ENCODE data around the gene COX6B1. TPM values are rescaled to one million over a fixed set of nuclear protein-coding genes. Genes with fewer than 3 reads are reported as not detected.
A peak's percentile ranks its signal among the peaks of the same experiment; 100 is the strongest.

Gene COX6B1
- total RNA-seq, 2 donors from 2014 or later, result 363 to 400 TPM

GRCh38 chr19:35620001-35620400, 28.1 kb upstream of the COX6B1 start:
- no peaks in the 10 kb centered on the region for H3K4me1 Mint-ChIP-seq (ENCODE audit: low read depth in 2 of 2)
- H3K36me3 Mint-ChIP-seq, result no peaks in the 10 kb centered on the region
- no peaks in the 10 kb centered on the region for H3K9me3 Mint-ChIP-seq
- no peaks in the 10 kb centered on the region for H3K27me3 Mint-ChIP-seq
- ATAC-seq, result no peak
- H3K4me3 Mint-ChIP-seq, result no peak overlapping the region
- no peak for DNase-seq (ENCODE audit: low spot score)
- H3K27ac Mint-ChIP-seq, result no peak overlapping the region

- Mint-ChIP-seq H3K9me3 (no peaks in the 10 kb centered on the region), H3K27ac (no peak overlapping the region), H3K4me3 (no peak overlapping the region), H3K36me3 (no peaks in the 10 kb centered on the region), H3K4me1 (ENCODE audit: low read depth in 2 of 2) (no peaks in the 10 kb centered on the region), H3K27me3 (no peaks in the 10 kb centered on the region)
- DNase-seq (ENCODE audit: low spot score) (no peak), ATAC-seq (no peak)
These were observed 26.4 kb upstream of the COX6B1 start for GRCh38 chr19:35621708-35622107.

GRCh38 chr19:35622750-35623149, 25.4 kb upstream of the COX6B1 start:
- Mint-ChIP-seq H3K4me1 (ENCODE audit: low read depth in 2 of 2) (no peaks in the 10 kb centered on the region), H3K9me3 (no peaks in the 10 kb centered on the region), H3K27me3 (no peaks in the 10 kb centered on the region), H3K27ac (no peak overlapping the region), H3K36me3 (no peaks in the 10 kb centered on the region), H3K4me3 (no peak overlapping the region)
- ATAC-seq, result no peak
- no peak for DNase-seq (ENCODE audit: low spot score)

- ATAC-seq (no peak), DNase-seq (ENCODE audit: low spot score) (no peak)
- H3K27ac Mint-ChIP-seq, result no peak overlapping the region
- no peaks in the 10 kb centered on the region for H3K27me3 Mint-ChIP-seq
- H3K4me3 Mint-ChIP-seq, result no peak overlapping the region
- peaks cover 3 to 4% of the 10 kb centered on the region in 2 donors for H3K4me1 Mint-ChIP-seq (ENCODE audit: low read depth in 2 of 2)
- H3K36me3 Mint-ChIP-seq, result no peaks in the 10 kb centered on the region
- no peaks in the 10 kb centered on the region for H3K9me3 Mint-ChIP-seq
These were observed 24.7 kb upstream of the COX6B1 start for GRCh38 chr19:35623327-35624010.

- H3K4me3 Mint-ChIP-seq, result peak overlapping the region; percentile 96
- H3K4me1 Mint-ChIP-seq (ENCODE audit: low read depth in 2 of 2), result peaks cover 21 to 26% of the 10 kb centered on the region in 2 donors
- DNase-seq (ENCODE audit: low spot score) (no peak), ATAC-seq (no peak)
- peaks cover 20% of the 10 kb centered on the region for H3K36me3 Mint-ChIP-seq
- H3K27ac Mint-ChIP-seq, result peak overlapping the region; percentile 85 to 98
- H3K9me3 Mint-ChIP-seq, result no peaks in the 10 kb centered on the region
- no peaks in the 10 kb centered on the region for H3K27me3 Mint-ChIP-seq
These were observed 19.9 kb upstream of the COX6B1 start for GRCh38 chr19:35628264-35628564.

- Mint-ChIP-seq H3K27ac (peak within 1 kb of the TSS; percentile 85 to 98), H3K9me3 (no peaks in the 10 kb centered on the region), H3K4me3 (peak within 1 kb of the TSS; percentile 96), H3K27me3 (no peaks in the 10 kb centered on the region), H3K4me1 (ENCODE audit: low read depth in 2 of 2) (peaks cover 21 to 28% of the 10 kb centered on the region in 2 donors), H3K36me3 (peaks cover 24% of the 10 kb centered on the region)
- peak; percentile 97 for DNase-seq (ENCODE audit: low spot score)
- ATAC-seq, result peak; percentile 100
These were observed 19.4 kb upstream of the COX6B1 start, which contains the start of gene RBM42 for GRCh38 chr19:35628565-35629331. RBM42 (plus strand) TSS chr19:35629036; CDS start chr19:35629154, 118 bp downstream.

- Mint-ChIP-seq H3K27ac (peak overlapping the region; percentile 85 to 98), H3K9me3 (no peaks in the 10 kb centered on the region), H3K27me3 (no peaks in the 10 kb centered on the region), H3K36me3 (peaks cover 24% of the 10 kb centered on the region), H3K4me3 (peak overlapping the region; percentile 96), H3K4me1 (ENCODE audit: low read depth in 2 of 2) (peaks cover 21 to 28% of the 10 kb centered on the region in 2 donors)
- DNase-seq (ENCODE audit: low spot score) (no peak), ATAC-seq (no peak)
These were observed 18.8 kb upstream of the COX6B1 start for GRCh38 chr19:35629332-35629633.

GRCh38 chr19:35633727-35634440, 14.2 kb upstream of the COX6B1 start:
- H3K27ac Mint-ChIP-seq, result peak overlapping the region in 1 of 2 donors; percentile 35
- H3K4me3 Mint-ChIP-seq, result no peak overlapping the region
- H3K36me3 Mint-ChIP-seq, result peaks cover 28% of the 10 kb centered on the region
- H3K27me3 Mint-ChIP-seq, result no peaks in the 10 kb centered on the region
- DNase-seq (ENCODE audit: low spot score), result no peak
- peaks cover 12 to 24% of the 10 kb centered on the region in 2 donors for H3K4me1 Mint-ChIP-seq (ENCODE audit: low read depth in 2 of 2)
- H3K9me3 Mint-ChIP-seq, result no peaks in the 10 kb centered on the region
- ATAC-seq, result no peak

- no peaks in the 10 kb centered on the region for H3K27me3 Mint-ChIP-seq
- H3K4me3 Mint-ChIP-seq, result no peak overlapping the region
- no peaks in the 10 kb centered on the region for H3K9me3 Mint-ChIP-seq
- H3K27ac Mint-ChIP-seq, result no peak overlapping the region
- H3K4me1 Mint-ChIP-seq (ENCODE audit: low read depth in 2 of 2), result peaks cover 11 to 20% of the 10 kb centered on the region in 2 donors
- peaks cover 15% of the 10 kb centered on the region for H3K36me3 Mint-ChIP-seq
- DNase-seq (ENCODE audit: low spot score) (peak; percentile 8), ATAC-seq (peak in 1 of 2 donors; percentile 37)
These were observed 11.5 kb upstream of the COX6B1 start for GRCh38 chr19:35636651-35637050.

- Mint-ChIP-seq H3K9me3 (no peaks in the 10 kb centered on the region), H3K27me3 (no peaks in the 10 kb centered on the region), H3K4me3 (no peak overlapping the region), H3K36me3 (peaks cover 11% of the 10 kb centered on the region), H3K27ac (no peak overlapping the region), H3K4me1 (ENCODE audit: low read depth in 2 of 2) (peaks cover 11 to 16% of the 10 kb centered on the region in 2 donors)
- DNase-seq (ENCODE audit: low spot score) (peak; percentile 52), ATAC-seq (no peak)
These were observed 11.0 kb upstream of the COX6B1 start for GRCh38 chr19:35637165-35637564.

GRCh38 chr19:35639321-35639639, 8.8 kb upstream of the COX6B1 start:
- Mint-ChIP-seq H3K4me1 (ENCODE audit: low read depth in 2 of 2) (peaks cover 6 to 14% of the 10 kb centered on the region in 2 donors), H3K27ac (peak overlapping the region in 1 of 2 donors; percentile 10), H3K27me3 (no peaks in the 10 kb centered on the region), H3K4me3 (no peak overlapping the region), H3K36me3 (peaks cover 5% of the 10 kb centered on the region), H3K9me3 (no peaks in the 10 kb centered on the region)
- no peak for ATAC-seq
- no peak for DNase-seq (ENCODE audit: low spot score)

- Mint-ChIP-seq H3K9me3 (no peaks in the 10 kb centered on the region), H3K27ac (peak overlapping the region in 1 of 2 donors; percentile 10), H3K4me3 (no peak overlapping the region), H3K27me3 (no peaks in the 10 kb centered on the region), H3K36me3 (peaks cover 5% of the 10 kb centered on the region), H3K4me1 (ENCODE audit: low read depth in 2 of 2) (peaks cover 10 to 20% of the 10 kb centered on the region in 2 donors)
- DNase-seq (ENCODE audit: low spot score) (no peak), ATAC-seq (no peak)
These were observed 8.3 kb upstream of the COX6B1 start for GRCh38 chr19:35639863-35640262.

GRCh38 chr19:35641515-35642151, 6.5 kb upstream of the COX6B1 start, which contains the start of gene ETV2:
ETV2 (plus strand) TSS chr19:35641745; CDS start chr19:35642461, 716 bp downstream.
- H3K27ac Mint-ChIP-seq, result peak within 1 kb of the TSS; percentile 39 to 90
- DNase-seq (ENCODE audit: low spot score) (peak; percentile 80), ATAC-seq (no peak)
- H3K27me3 Mint-ChIP-seq, result no peaks in the 10 kb centered on the region
- peaks cover 16 to 25% of the 10 kb centered on the region in 2 donors for H3K4me1 Mint-ChIP-seq (ENCODE audit: low read depth in 2 of 2)
- no peaks in the 10 kb centered on the region for H3K9me3 Mint-ChIP-seq
- peak within 1 kb of the TSS; percentile 85 for H3K4me3 Mint-ChIP-seq
- H3K36me3 Mint-ChIP-seq, result no peaks in the 10 kb centered on the region

All from natural killer cell treated with Interleukin-12 subunit alpha and Interleukin-12 subunit beta and Interleukin-15 and Interleukin-18, amount 100 ng/mL, for 72 hours (primary cell).